K562 (cell line): ENCODE measurements around the gene SLC35G1.

Experiments used
- HDAC8 ChIP-seq: fragments of 450-650 bp; IDR thresholded peaks from 2 replicates; pipeline ENCODE4 v1.6.1; 2016; ENCODE audit warnings: mild to moderate bottlenecking, missing genetic modification characterization, moderate library complexity, missing compliant biosample characterization
- KDM1A ChIP-seq, 2 experiments: fragments of 450-650 bp; IDR thresholded peaks; 2 replicates each; pipeline ENCODE4 v1.6.1; 2016; ENCODE audit warnings: mild to moderate bottlenecking in 2 of 2
- SIN3A ChIP-seq, 2 experiments: fragments of 150-350 bp in 1 of 2; IDR thresholded peaks; 2 replicates each; pipeline ENCODE4 v1.6.1; 2011 to 2016; ENCODE audit warnings: borderline replicate concordance in 2 of 2, low read depth in 2 of 2, low read length in 2 of 2, mild to moderate bottlenecking in 2 of 2, moderate library complexity in 2 of 2; ENCODE audit not compliant: control insufficient read depth in 1 of 2
- ZNF24 ChIP-seq: fragments of 450-650 bp; IDR thresholded peaks from 2 replicates; pipeline ENCODE4 v1.6.1; 2016
- TF ChIP-seq, protein P1 (sequence below), 2 experiments: fragments of 450-650 bp in 1 of 2; sonication (generic) in 1 of 2; formaldehyde crosslinking in 1 of 2; IDR thresholded peaks in 1 of 2; conservative IDR thresholded peaks in 1 of 2; 2 replicates each; pipeline versions ENCODE4 v1.6.1 to v1.8.1; 2016 to 2023; ENCODE audit warnings: mild to moderate bottlenecking in 2 of 2, moderate library complexity in 2 of 2, inconsistent platforms in 1 of 2, missing genetic modification reagents in 1 of 2

DNA sequence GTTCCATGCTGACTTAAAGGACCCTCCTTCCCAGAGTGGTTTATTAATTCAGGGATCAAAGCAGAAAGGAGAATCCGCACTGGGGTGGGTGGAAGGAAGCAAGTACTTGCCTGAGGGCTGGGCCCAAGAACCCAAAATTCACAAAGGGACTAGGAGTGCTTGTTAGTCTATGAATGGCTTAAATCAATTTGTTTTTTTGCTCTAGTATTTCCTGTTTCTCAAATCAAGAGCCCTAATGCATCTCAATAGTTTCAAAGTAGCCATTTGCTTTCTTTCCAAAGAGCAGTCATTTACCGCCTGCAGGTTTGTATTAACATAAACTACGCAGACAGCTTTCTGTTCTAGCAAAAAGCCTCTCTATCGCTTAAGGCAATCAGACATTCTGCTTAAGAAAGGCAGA lies 44.2 kb upstream of the SLC35G1 start:
- TF ChIP-seq, protein P1, sequence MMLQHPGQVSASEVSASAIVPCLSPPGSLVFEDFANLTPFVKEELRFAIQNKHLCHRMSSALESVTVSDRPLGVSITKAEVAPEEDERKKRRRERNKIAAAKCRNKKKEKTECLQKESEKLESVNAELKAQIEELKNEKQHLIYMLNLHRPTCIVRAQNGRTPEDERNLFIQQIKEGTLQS (IDR thresholded peaks at IDR 0.05), result no peak
- TF ChIP-seq, protein P1 (CRISPR knock-in tag; conservative IDR thresholded peaks at IDR 0.05), result no peak
- TF ChIP-seq SIN3A (IDR thresholded peaks at IDR 0.05; ENCODE audit: borderline replicate concordance in 2 of 2, control insufficient read depth in 1 of 2, low read depth in 2 of 2, low read length in 2 of 2) (no peak), KDM1A (IDR thresholded peaks at IDR 0.05) (no peak), HDAC8 (tag) (no peak), ZNF24 (no peak)
